HepG2 (cell line): ENCODE data around the gene C2CD2. TPM values are rescaled to one million over a fixed set of nuclear protein-coding genes. Genes with fewer than 3 reads are reported as not detected.

Source experiments
- ATAC-seq: fragments of 200-7000 bp; cut with Tn5 transposase; 3 replicates; pipeline ENCODE4 v1.9.1; 2020; ENCODE audit warnings: mild to moderate bottlenecking, moderate library complexity
- BruUV-seq: library from RNA; stranded (reverse); fragments of 400-500 nt; replicated peaks from 2 replicates; lab custom pipeline; 2021; lab: Mats Ljungman, UMichigan
- CTCF ChIA-PET: fragments of 300-600 bp; formaldehyde crosslinking; extraction: SDS; loops from one replicate; lab custom pipeline; 2021; ENCODE audit warnings: low total read pairs, inconsistent platforms, low intra/inter-chr PET ratio; lab: Yijun Ruan, JAX
- POLR2A ChIA-PET: fragments of 350-600 bp; sonication (Branson Sonifier 250); formaldehyde crosslinking; loops from one replicate; lab custom pipeline; 2020; ENCODE audit warnings: antibody characterized with exemption, inconsistent platforms; lab: Yijun Ruan, JAX
- DNase-seq: peaks from one replicate; pipeline ENCODE4 v3.0.0-alpha.2; 2015; ENCODE audit warnings: low spot score
- FAIRE-seq: peaks from 3 replicates; lab custom pipeline; 2011; peaks lifted over from hg19 to GRCh38; lab: Jason Lieb, UNC
- H2AFZ ChIP-seq: one replicate; pipeline ENCODE4 v1.6.1; 2011; ENCODE audit warnings: low read length, inconsistent platforms
- H3K27ac ChIP-seq: fragments of 300-600 bp; 3 replicates; pipeline ENCODE4 v1.8.0; 2011; ENCODE audit warnings: mixed run types, mild to moderate bottlenecking, mixed read lengths, low read length, inconsistent platforms; ENCODE audit not compliant: insufficient read depth; ENCODE audit errors: extremely low read length
- H3K27me3 ChIP-seq, 2 experiments: fragments of 200-600 bp in 1 of 2; 2 replicates in 1 of 2; 3 replicates in 1 of 2; pipeline versions ENCODE4 v1.6.0 to v1.8.0; 2011; ENCODE audit warnings: low read length in 2 of 2, mild to moderate bottlenecking in 2 of 2, moderate library complexity in 2 of 2, inconsistent platforms in 1 of 2; ENCODE audit not compliant: insufficient read depth in 2 of 2, control insufficient read depth in 1 of 2
- H3K36me3 ChIP-seq, 2 experiments: fragments of 200-600 bp in 1 of 2; replicated peaks in 1 of 2; 2 replicates in 1 of 2; 3 replicates in 1 of 2; pipeline versions ENCODE4 v1.5.1 to v1.8.0; 2011; ENCODE audit warnings: low read length in 2 of 2, inconsistent platforms in 1 of 2; ENCODE audit not compliant: insufficient read depth in 2 of 2, control insufficient read depth in 1 of 2
- H3K4me1 ChIP-seq: 2 replicates; pipeline ENCODE4 v1.5.1; 2012; ENCODE audit warnings: low read length, inconsistent platforms; ENCODE audit not compliant: insufficient read depth
- H3K4me2 ChIP-seq: 2 replicates; pipeline ENCODE4 v1.6.0; 2011; ENCODE audit warnings: low read depth, low read length, inconsistent platforms
- H3K4me3 ChIP-seq, 3 experiments: fragments of 200-600 bp in 1 of 3; sonication (generic), shearing (Covaris generic) in 1 of 3; replicated peaks in 1 of 3; 2 replicates each; pipeline ENCODE4 v1.5.1; 2011 to 2016; ENCODE audit warnings: low read length in 3 of 3, inconsistent platforms in 2 of 3, low read depth in 2 of 3, mild to moderate bottlenecking in 2 of 3, control low read depth in 1 of 3, mixed read lengths in 1 of 3; ENCODE audit not compliant: insufficient read depth in 1 of 3
- H3K79me2 ChIP-seq: one replicate; pipeline ENCODE4 v1.6.1; 2011; ENCODE audit warnings: low read length, inconsistent platforms; ENCODE audit not compliant: insufficient read depth
- H3K9ac ChIP-seq: 2 replicates; pipeline ENCODE4 v1.6.0; 2011; ENCODE audit warnings: mild to moderate bottlenecking, low read depth, low read length, inconsistent platforms; ENCODE audit not compliant: insufficient read depth
- H3K9me3 ChIP-seq: 2 replicates; pipeline ENCODE4 v1.5.1; 2012; ENCODE audit warnings: mild to moderate bottlenecking, low read length
- H4K20me1 ChIP-seq: 2 replicates; pipeline ENCODE4 v1.6.0; 2011; ENCODE audit warnings: inconsistent platforms, mild to moderate bottlenecking, low read length, moderate library complexity; ENCODE audit not compliant: insufficient read depth
- GLI4 ChIP-seq: sonication (generic); formaldehyde crosslinking; IDR thresholded peaks from 2 replicates; pipeline ENCODE4 v1.5.1; 2020; ENCODE audit warnings: missing genetic modification reagents, mild to moderate bottlenecking, moderate library complexity, borderline replicate concordance
- KAT2B ChIP-seq: fragments of 150-350 bp; IDR thresholded peaks from 2 replicates; pipeline ENCODE4 v1.6.1; 2014; ENCODE audit warnings: low read depth, low read length, borderline replicate concordance
- TBX2 ChIP-seq: sonication (generic); formaldehyde crosslinking; IDR thresholded peaks from 2 replicates; pipeline ENCODE4 v1.5.0; 2020; ENCODE audit warnings: missing genetic modification reagents, mild to moderate bottlenecking, borderline replicate concordance
- TP53 ChIP-seq: sonication (generic); formaldehyde crosslinking; conservative IDR thresholded peaks from 2 replicates; pipeline ENCODE4 v1.4.0; 2020; ENCODE audit warnings: missing genetic modification reagents
- ZBTB3 ChIP-seq: sonication (generic); formaldehyde crosslinking; IDR thresholded peaks from 2 replicates; pipeline ENCODE4 v1.4.0; 2020; ENCODE audit warnings: low read depth, mild to moderate bottlenecking, moderate library complexity, missing genetic modification reagents, borderline replicate concordance
- ZNF432 ChIP-seq: sonication (generic); formaldehyde crosslinking; IDR thresholded peaks from 2 replicates; pipeline ENCODE4 v1.5.0; 2020; ENCODE audit warnings: missing genetic modification reagents, mild to moderate bottlenecking, borderline replicate concordance
- ZNF746 ChIP-seq: sonication (generic); formaldehyde crosslinking; IDR thresholded peaks from 2 replicates; pipeline ENCODE4 v1.8.0; 2022; ENCODE audit warnings: mild to moderate bottlenecking, missing genetic modification reagents
- WGBS: methylation state at CpG from one replicate; pipeline ENCODE4 v1.1.6; 2017; ENCODE audit warnings: low lambda C conversion rate; 5-methylcytosine and 5-hydroxymethylcytosine counted together
- in situ Hi-C: cut with HindIII; loops from 2 replicates; pipeline ENCODE4 v1.10.0; 2017; ENCODE audit warnings: low pct_unique_long_range_greater_than_20kb; ENCODE audit not compliant: extremely low pct_ligation_motif_present
- intact Hi-C: fragments of 100-400 bp; cut with micrococcal nuclease; formaldehyde crosslinking; loops from one replicate; pipeline ENCODE4 v1.10.0; 2022; ENCODE audit not compliant: unreplicated experiment
- polyA plus RNA-seq, 8 experiments: library from polyadenylated mRNA; depleted of rRNA in 3 of 8; stranded (reverse) in 7 of 8; unstranded in 1 of 8; fragments of >200 nt; fragmentation: Illumina TruSeq in 4 of 8; extraction: Trizol in 4 of 8; gene quantifications; 2 replicates each; pipeline versions ENCODE4 v1.2.1 to v1.2.3, GENCODE V29; 2011 to 2016; ENCODE audit warnings: low read depth in 4 of 8, missing spikeins in 1 of 8, mixed read lengths in 1 of 8; ENCODE audit not compliant: insufficient read depth in 1 of 8
- total RNA-seq, 5 experiments: library from RNA; depleted of rRNA; stranded (reverse); fragments of >200 nt; fragmentation: Illumina TruSeq; extraction: Trizol; gene quantifications; 2 replicates each; pipeline ENCODE4 v1.2.3, GENCODE V29; 2016; ENCODE audit warnings: low read depth in 1 of 5
- TF ChIP-seq, protein P1 (sequence below): sonication (generic); formaldehyde crosslinking; IDR thresholded peaks from 2 replicates; pipeline ENCODE4 v1.9.0; 2021; ENCODE audit warnings: missing genetic modification reagents, borderline replicate concordance

C2CD2 gene
- total and polyA plus RNA-seq, 2 of the 13 experiments (the other 11 are each of a cell fraction or from before 2014, with no cell fraction given): 12.5 to 19.7 TPM

DNA sequence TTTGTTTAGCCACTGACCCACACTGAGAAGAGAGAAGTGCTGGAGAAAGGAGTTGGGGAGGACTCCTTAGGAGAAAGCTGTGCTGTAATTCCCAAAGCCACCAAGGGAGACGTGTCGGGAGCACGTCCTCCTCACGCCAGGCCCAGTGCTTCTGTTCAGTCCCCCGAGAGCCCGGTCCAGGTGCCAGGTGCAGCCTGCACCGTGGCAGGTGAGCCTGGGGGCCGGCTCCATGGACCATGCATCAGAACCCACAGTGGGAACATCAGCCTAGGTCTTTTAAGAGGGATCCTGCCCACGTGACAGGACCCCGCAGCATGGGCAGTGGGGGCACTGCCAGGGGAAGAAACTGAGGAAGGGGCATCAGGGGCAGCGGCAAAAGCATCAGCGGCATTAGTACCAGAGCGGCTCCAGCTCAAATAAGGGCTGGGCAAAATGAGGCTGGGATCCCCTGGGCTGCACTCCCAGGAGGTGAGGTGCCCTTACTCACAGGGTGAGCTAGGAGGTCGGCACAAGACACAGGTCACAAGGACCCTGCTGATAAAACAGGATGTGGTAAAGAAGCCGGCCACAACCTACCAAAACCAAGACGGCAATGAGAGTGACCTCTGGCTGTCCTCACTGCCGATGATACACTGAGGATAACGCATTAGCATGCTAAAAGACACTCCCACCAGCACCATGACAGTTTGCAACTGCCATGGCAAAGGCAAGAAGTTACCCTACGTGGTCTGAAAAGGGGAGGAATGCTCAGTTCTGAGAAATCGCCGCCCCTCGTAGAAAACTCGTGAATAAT, 50.1 kb downstream of the C2CD2 start:
- H2AFZ ChIP-seq: no peak overlapping the region
- FAIRE-seq: no peak
- in situ Hi-C loops (no loop called here), intact Hi-C loops (no loop called here)
- ATAC-seq: no peak
- no peaks in the 10 kb centered on the region for H3K9me3 ChIP-seq
- POLR2A ChIA-PET: no interaction called here
- H3K27me3 ChIP-seq: no peaks in the 10 kb centered on the region
- H3K4me1 ChIP-seq: 0 out of 2 replicates have a peak, but pooled peaks cover 2% of the 10 kb centered on the region
- no peaks in the 10 kb centered on the region for H3K79me2 ChIP-seq
- H3K27ac ChIP-seq: no peak overlapping the region
- H3K4me2 ChIP-seq: no peak overlapping the region
- peaks cover 3 to 42% of the 10 kb centered on the region in 2 experiments; a peak in 4 of 5 replicates for H3K36me3 ChIP-seq
- DNase-seq: no peak
- CTCF ChIA-PET: no interaction called here
- 99% methylated on average over 22 of the region's 23 CpGs for WGBS
- no TSS peak for BruUV-seq
- no peak overlapping the region for H3K9ac ChIP-seq
- TF ChIP-seq, protein P1, sequence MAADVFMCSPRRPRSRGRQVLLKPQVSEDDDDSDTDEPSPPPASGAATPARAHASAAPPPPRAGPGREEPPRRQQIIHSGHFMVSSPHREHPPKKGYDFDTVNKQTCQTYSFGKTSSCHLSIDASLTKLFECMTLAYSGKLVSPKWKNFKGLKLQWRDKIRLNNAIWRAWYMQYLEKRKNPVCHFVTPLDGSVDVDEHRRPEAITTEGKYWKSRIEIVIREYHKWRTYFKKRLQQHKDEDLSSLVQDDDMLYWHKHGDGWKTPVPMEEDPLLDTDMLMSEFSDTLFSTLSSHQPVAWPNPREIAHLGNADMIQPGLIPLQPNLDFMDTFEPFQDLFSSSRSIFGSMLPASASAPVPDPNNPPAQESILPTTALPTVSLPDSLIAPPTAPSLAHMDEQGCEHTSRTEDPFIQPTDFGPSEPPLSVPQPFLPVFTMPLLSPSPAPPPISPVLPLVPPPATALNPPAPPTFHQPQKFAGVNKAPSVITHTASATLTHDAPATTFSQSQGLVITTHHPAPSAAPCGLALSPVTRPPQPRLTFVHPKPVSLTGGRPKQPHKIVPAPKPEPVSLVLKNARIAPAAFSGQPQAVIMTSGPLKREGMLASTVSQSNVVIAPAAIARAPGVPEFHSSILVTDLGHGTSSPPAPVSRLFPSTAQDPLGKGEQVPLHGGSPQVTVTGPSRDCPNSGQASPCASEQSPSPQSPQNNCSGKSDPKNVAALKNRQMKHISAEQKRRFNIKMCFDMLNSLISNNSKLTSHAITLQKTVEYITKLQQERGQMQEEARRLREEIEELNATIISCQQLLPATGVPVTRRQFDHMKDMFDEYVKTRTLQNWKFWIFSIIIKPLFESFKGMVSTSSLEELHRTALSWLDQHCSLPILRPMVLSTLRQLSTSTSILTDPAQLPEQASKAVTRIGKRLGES (CRISPR knock-in tag): no peak
- TF ChIP-seq ZBTB3 (no peak), ZNF746 (CRISPR knock-in tag) (no peak), TBX2 (CRISPR knock-in tag) (no peak), GLI4 (CRISPR knock-in tag) (no peak), TP53 (CRISPR knock-in tag) (no peak), KAT2B (no peak), ZNF432 (CRISPR knock-in tag) (no peak)
- no peak overlapping the region for H3K4me3 ChIP-seq
- H4K20me1 ChIP-seq: no peaks in the 10 kb centered on the region
